ENCODE results near the gene VAV3. TPM values are rescaled to one million over a fixed set of nuclear protein-coding genes. Genes with fewer than 3 reads are reported as not detected.

Gene VAV3
- total RNA-seq, 2 donors from 2014 or later = 18.4 to 21.4 TPM

GRCh38 chr1:107549152-107549810 lies 415.7 kb downstream of the VAV3 start:
- H3K4me1 ChIP-seq = no peaks in the 10 kb centered on the region
- no peaks in the 10 kb centered on the region for H3K27me3 ChIP-seq
- no peaks in the 10 kb centered on the region for H3K9me3 ChIP-seq
- DNase-seq (no peak), ATAC-seq (no peak)
- intact Hi-C loops (cut with DNase I) = no loop called here
- no peak overlapping the region for H3K4me3 ChIP-seq
- 55 to 68% methylated on average over 3 of the region's 3 CpGs for WGBS, 2 donors
- no peak for TF ChIP-seq CTCF (IDR thresholded peaks at IDR 0.05)
- TF ChIP-seq POLR2A (IDR thresholded peaks at IDR 0.05) = no peak
- H3K27ac ChIP-seq = no peak overlapping the region
- no peaks in the 10 kb centered on the region for H3K36me3 ChIP-seq (replicated peaks in 1 of 2; ENCODE audit: insufficient read depth in 1 of 2, low read depth in 2 of 2)

GRCh38 chr1:107548276-107548675 lies 416.7 kb downstream of the VAV3 start:
- 62 to 66% methylated on average over 3 of the region's 3 CpGs for whole genome bisulfite sequencing, 2 donors
- Histone ChIP-seq H3K27ac (no peak overlapping the region), H3K4me1 (no peaks in the 10 kb centered on the region), H3K4me3 (no peak overlapping the region), H3K9me3 (no peaks in the 10 kb centered on the region), H3K27me3 (no peaks in the 10 kb centered on the region), H3K36me3 (replicated peaks in 1 of 2; ENCODE audit: insufficient read depth in 1 of 2, low read depth in 2 of 2) (no peaks in the 10 kb centered on the region)
- intact Hi-C loops (cut with DNase I) = no loop called here
- TF ChIP-seq POLR2A (IDR thresholded peaks at IDR 0.05) = no peak
- no peak for DNase-seq
- no peak for ATAC-seq

GRCh38 chr1:107547363-107548155 lies 417.4 kb downstream of the VAV3 start:
- H3K27me3 ChIP-seq = no peaks in the 10 kb centered on the region
- intact Hi-C loops (cut with DNase I) = no loop called here
- TF ChIP-seq POLR2A (IDR thresholded peaks at IDR 0.05) (no peak), CTCF (IDR thresholded peaks at IDR 0.05) (no peak)
- ATAC-seq (no peak), DNase-seq (no peak)
- H3K4me1 ChIP-seq = no peaks in the 10 kb centered on the region
- no peaks in the 10 kb centered on the region for H3K36me3 ChIP-seq (replicated peaks in 1 of 2; ENCODE audit: insufficient read depth in 1 of 2, low read depth in 2 of 2)
- H3K9me3 ChIP-seq = no peaks in the 10 kb centered on the region
- H3K4me3 ChIP-seq = no peak overlapping the region
- 70 to 72% methylated on average over 4 of the region's 4 CpGs for WGBS, 2 donors
- H3K27ac ChIP-seq = no peak overlapping the region

- H3K9me3 ChIP-seq = no peaks in the 10 kb centered on the region
- H3K27ac ChIP-seq = no peak overlapping the region
- intact Hi-C loops (cut with DNase I) = no loop called here
- H3K27me3 ChIP-seq = no peaks in the 10 kb centered on the region
- no peak overlapping the region for H3K4me3 ChIP-seq
- no peaks in the 10 kb centered on the region for H3K36me3 ChIP-seq (replicated peaks in 1 of 2; ENCODE audit: insufficient read depth in 1 of 2, low read depth in 2 of 2)
- DNase-seq = no peak
- TF ChIP-seq POLR2A (IDR thresholded peaks at IDR 0.05) (no peak), CTCF (IDR thresholded peaks at IDR 0.05) (no peak)
- ATAC-seq = no peak
- WGBS, 2 donors = 63 to 83% methylated on average over 4 of the region's 4 CpGs
- H3K4me1 ChIP-seq = no peaks in the 10 kb centered on the region
Observed at GRCh38 chr1:107546576-107546975, 418.4 kb downstream of the VAV3 start.

GRCh38 chr1:107545879-107546278 lies 419.1 kb downstream of the VAV3 start:
- DNase-seq (no peak), ATAC-seq (no peak)
- no peak overlapping the region for H3K4me3 ChIP-seq
- no peaks in the 10 kb centered on the region for H3K27me3 ChIP-seq
- H3K36me3 ChIP-seq (replicated peaks in 1 of 2; ENCODE audit: insufficient read depth in 1 of 2, low read depth in 2 of 2) = no peaks in the 10 kb centered on the region
- H3K27ac ChIP-seq = no peak overlapping the region
- TF ChIP-seq POLR2A (IDR thresholded peaks at IDR 0.05) (no peak), CTCF (IDR thresholded peaks at IDR 0.05) (no peak)
- intact Hi-C loops (cut with DNase I) = no loop called here
- 56 to 71% methylated on average over 4 of the region's 4 CpGs for WGBS, 2 donors
- no peaks in the 10 kb centered on the region for H3K9me3 ChIP-seq
- no peaks in the 10 kb centered on the region for H3K4me1 ChIP-seq

Measured in body of pancreas (tissue), 4 donors.